ENCODE data around the gene FILIP1L. TPM values are rescaled to one million over a fixed set of nuclear protein-coding genes. Genes with fewer than 3 reads are reported as not detected.
"Not testable (repeated sequence)": the region's sequence is repeated elsewhere in the genome, so short reads cannot be mapped to it uniquely, and the experiment has no call there.

Gene FILIP1L
- total and polyA plus RNA-seq, 4 donors: 4.8 to 18.7 (median 6.7) TPM

- no CpG with 5 or more reads among the region's 3 CpGs for WGBS (ENCODE audit: insufficient coverage)
- not testable (repeated sequence) for H3K27ac ChIP-seq (ENCODE audit: low read depth, low read length); H3K36me3 ChIP-seq (ENCODE audit: control insufficient read depth, insufficient read depth, low read length)
Observed at GRCh38 chr3:100051513-100051912, 62.8 kb downstream of the FILIP1L start.

GRCh38 chr3:100048248-100048647 is 66.1 kb downstream of the FILIP1L start:
- no peaks in the 10 kb centered on the region for H3K4me1 ChIP-seq (ENCODE audit: control insufficient read depth, insufficient read depth, low read length)

More at GRCh38 chr3:100051513-100051912, 62.8 kb downstream of the FILIP1L start:
- not testable (repeated sequence) for H3K4me1 ChIP-seq (ENCODE audit: control insufficient read depth, insufficient read depth, low read length); H3K9me3 ChIP-seq (ENCODE audit: control insufficient read depth, insufficient read depth, low read length); DNase-seq (ENCODE audit: low read depth in 4 of 6, low spot score in 6 of 6); H3K27me3 ChIP-seq (ENCODE audit: control insufficient read depth, insufficient read depth, low read length); H3K4me3 ChIP-seq (ENCODE audit: low read depth, low read length)

GRCh38 chr3:100047455-100048141 is 66.7 kb downstream of the FILIP1L start:
- peak overlapping the region; percentile 25 for H3K27ac ChIP-seq (ENCODE audit: low read depth, low read length)
- H3K4me3 ChIP-seq (ENCODE audit: low read depth, low read length): no peak overlapping the region
- no peaks in the 10 kb centered on the region for H3K4me1 ChIP-seq (ENCODE audit: control insufficient read depth, insufficient read depth, low read length)
- H3K9me3 ChIP-seq (ENCODE audit: control insufficient read depth, insufficient read depth, low read length): no peaks in the 10 kb centered on the region
- peak in 1 of 6 donors; percentile 7 for DNase-seq (ENCODE audit: low read depth in 4 of 6, low spot score in 6 of 6)
- H3K27me3 ChIP-seq (ENCODE audit: control insufficient read depth, insufficient read depth, low read length): no peaks in the 10 kb centered on the region
- 38% methylated on average over 2 of the region's 6 CpGs for WGBS (ENCODE audit: insufficient coverage)
- no peaks in the 10 kb centered on the region for H3K36me3 ChIP-seq (ENCODE audit: control insufficient read depth, insufficient read depth, low read length)

More at GRCh38 chr3:100048248-100048647, 66.1 kb downstream of the FILIP1L start:
- Histone ChIP-seq H3K27ac (ENCODE audit: low read depth, low read length) (peak overlapping the region; percentile 25), H3K9me3 (ENCODE audit: control insufficient read depth, insufficient read depth, low read length) (no peaks in the 10 kb centered on the region), H3K4me3 (ENCODE audit: low read depth, low read length) (no peak overlapping the region), H3K36me3 (ENCODE audit: control insufficient read depth, insufficient read depth, low read length) (no peaks in the 10 kb centered on the region), H3K27me3 (ENCODE audit: control insufficient read depth, insufficient read depth, low read length) (no peaks in the 10 kb centered on the region)
- no peak for DNase-seq (ENCODE audit: low read depth in 4 of 6, low spot score in 6 of 6)
- no CpG with 5 or more reads among the region's 3 CpGs for WGBS (ENCODE audit: insufficient coverage)

GRCh38 chr3:100046986-100047385 is 67.3 kb downstream of the FILIP1L start:
- no CpG with 5 or more reads among the region's 2 CpGs for WGBS (ENCODE audit: insufficient coverage)
- no peak overlapping the region for H3K4me3 ChIP-seq (ENCODE audit: low read depth, low read length)
- no peak overlapping the region for H3K27ac ChIP-seq (ENCODE audit: low read depth, low read length)
- no peaks in the 10 kb centered on the region for H3K27me3 ChIP-seq (ENCODE audit: control insufficient read depth, insufficient read depth, low read length)
- H3K36me3 ChIP-seq (ENCODE audit: control insufficient read depth, insufficient read depth, low read length): no peaks in the 10 kb centered on the region
- no peak for DNase-seq (ENCODE audit: low read depth in 4 of 6, low spot score in 6 of 6)
- H3K9me3 ChIP-seq (ENCODE audit: control insufficient read depth, insufficient read depth, low read length): no peaks in the 10 kb centered on the region
- no peaks in the 10 kb centered on the region for H3K4me1 ChIP-seq (ENCODE audit: control insufficient read depth, insufficient read depth, low read length)

- 80% methylated on average over 3 of the region's 3 CpGs for WGBS (ENCODE audit: insufficient coverage)
- Histone ChIP-seq H3K4me1 (ENCODE audit: control insufficient read depth, insufficient read depth, low read length) (no peaks in the 10 kb centered on the region), H3K9me3 (ENCODE audit: control insufficient read depth, insufficient read depth, low read length) (no peaks in the 10 kb centered on the region), H3K27me3 (ENCODE audit: control insufficient read depth, insufficient read depth, low read length) (no peaks in the 10 kb centered on the region), H3K36me3 (ENCODE audit: control insufficient read depth, insufficient read depth, low read length) (no peaks in the 10 kb centered on the region), H3K4me3 (ENCODE audit: low read depth, low read length) (no peak overlapping the region), H3K27ac (ENCODE audit: low read depth, low read length) (no peak overlapping the region)
- DNase-seq (ENCODE audit: low read depth in 4 of 6, low spot score in 6 of 6): peak in 1 of 6 donors; percentile 52
Observed at GRCh38 chr3:100045696-100046095, 68.6 kb downstream of the FILIP1L start.

GRCh38 chr3:100044369-100044768 is 69.9 kb downstream of the FILIP1L start:
- no peak overlapping the region for H3K27ac ChIP-seq (ENCODE audit: low read depth, low read length)

GRCh38 chr3:100043271-100043670 is 71.0 kb downstream of the FILIP1L start:
- no peak for DNase-seq (ENCODE audit: low read depth in 4 of 6, low spot score in 6 of 6)
- Histone ChIP-seq H3K9me3 (ENCODE audit: control insufficient read depth, insufficient read depth, low read length) (no peaks in the 10 kb centered on the region), H3K36me3 (ENCODE audit: control insufficient read depth, insufficient read depth, low read length) (no peaks in the 10 kb centered on the region), H3K27ac (ENCODE audit: low read depth, low read length) (no peak overlapping the region), H3K27me3 (ENCODE audit: control insufficient read depth, insufficient read depth, low read length) (no peaks in the 10 kb centered on the region), H3K4me1 (ENCODE audit: control insufficient read depth, insufficient read depth, low read length) (no peaks in the 10 kb centered on the region), H3K4me3 (ENCODE audit: low read depth, low read length) (no peak overlapping the region)
- no CpG with 5 or more reads among the region's 1 CpG for WGBS (ENCODE audit: insufficient coverage)

More at GRCh38 chr3:100044369-100044768, 69.9 kb downstream of the FILIP1L start:
- no peaks in the 10 kb centered on the region for H3K4me1 ChIP-seq (ENCODE audit: control insufficient read depth, insufficient read depth, low read length)
- no peak for DNase-seq (ENCODE audit: low read depth in 4 of 6, low spot score in 6 of 6)
- H3K36me3 ChIP-seq (ENCODE audit: control insufficient read depth, insufficient read depth, low read length): no peaks in the 10 kb centered on the region
- H3K4me3 ChIP-seq (ENCODE audit: low read depth, low read length): no peak overlapping the region
- H3K27me3 ChIP-seq (ENCODE audit: control insufficient read depth, insufficient read depth, low read length): no peaks in the 10 kb centered on the region
- H3K9me3 ChIP-seq (ENCODE audit: control insufficient read depth, insufficient read depth, low read length): no peaks in the 10 kb centered on the region

- WGBS (ENCODE audit: insufficient coverage): 60% methylated on average over 1 of the region's 6 CpGs
Observed at GRCh38 chr3:100042166-100042981, 71.9 kb downstream of the FILIP1L start.

GRCh38 chr3:100041328-100041749 is 73.0 kb downstream of the FILIP1L start:
- Histone ChIP-seq H3K36me3 (ENCODE audit: control insufficient read depth, insufficient read depth, low read length) (no peaks in the 10 kb centered on the region), H3K4me1 (ENCODE audit: control insufficient read depth, insufficient read depth, low read length) (no peaks in the 10 kb centered on the region), H3K9me3 (ENCODE audit: control insufficient read depth, insufficient read depth, low read length) (no peaks in the 10 kb centered on the region), H3K27ac (ENCODE audit: low read depth, low read length) (peak overlapping the region; percentile 42), H3K27me3 (ENCODE audit: control insufficient read depth, insufficient read depth, low read length) (no peaks in the 10 kb centered on the region), H3K4me3 (ENCODE audit: low read depth, low read length) (no peak overlapping the region)
- no CpG with 5 or more reads among the region's 1 CpG for WGBS (ENCODE audit: insufficient coverage)
- peak in 1 of 6 donors; percentile 33 for DNase-seq (ENCODE audit: low read depth in 4 of 6, low spot score in 6 of 6)

More at GRCh38 chr3:100042166-100042981, 71.9 kb downstream of the FILIP1L start:
- no peaks in the 10 kb centered on the region for H3K9me3 ChIP-seq (ENCODE audit: control insufficient read depth, insufficient read depth, low read length)
- H3K36me3 ChIP-seq (ENCODE audit: control insufficient read depth, insufficient read depth, low read length): no peaks in the 10 kb centered on the region
- no peaks in the 10 kb centered on the region for H3K4me1 ChIP-seq (ENCODE audit: control insufficient read depth, insufficient read depth, low read length)
- no peak overlapping the region for H3K27ac ChIP-seq (ENCODE audit: low read depth, low read length)
- H3K4me3 ChIP-seq (ENCODE audit: low read depth, low read length): no peak overlapping the region
- H3K27me3 ChIP-seq (ENCODE audit: control insufficient read depth, insufficient read depth, low read length): no peaks in the 10 kb centered on the region
- no peak for DNase-seq (ENCODE audit: low read depth in 4 of 6, low spot score in 6 of 6)
